ENCODE results near the gene ADPRHL1.

- TF ChIP-seq CTCF (IDR thresholded peaks at IDR 0.05 in 8 of 11, conservative IDR thresholded peaks at IDR 0.05 in 3 of 11) (no peak), POLR2AphosphoS5 (IDR thresholded peaks at IDR 0.05) (no peak)
These were observed 102.4 kb downstream of the ADPRHL1 start for GRCh38 chr13:113350938-113351335.

Data from spleen (tissue), 7 donors.